ENCODE data around the gene KCNMB2.

DNA sequence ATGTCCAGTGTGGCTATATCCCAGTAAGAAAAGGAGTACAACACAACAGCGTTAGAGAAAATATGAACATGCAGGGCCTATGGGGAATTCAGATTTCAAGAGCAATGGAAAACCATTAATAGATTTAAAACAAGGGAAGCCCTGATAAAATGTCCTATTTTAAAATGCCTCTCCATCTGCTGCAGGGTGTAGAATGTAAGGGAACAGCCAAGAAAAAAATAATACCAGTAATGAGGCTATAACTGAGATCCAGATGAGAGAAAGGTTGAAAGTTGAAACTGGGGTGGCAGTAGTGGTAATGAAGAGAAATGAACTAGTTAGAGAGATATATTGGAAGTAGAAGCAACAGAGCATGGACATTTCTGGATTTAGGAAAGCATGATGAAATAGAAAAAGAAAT is 226.1 kb downstream of the KCNMB2 start:
- TF ChIP-seq, protein P1, sequence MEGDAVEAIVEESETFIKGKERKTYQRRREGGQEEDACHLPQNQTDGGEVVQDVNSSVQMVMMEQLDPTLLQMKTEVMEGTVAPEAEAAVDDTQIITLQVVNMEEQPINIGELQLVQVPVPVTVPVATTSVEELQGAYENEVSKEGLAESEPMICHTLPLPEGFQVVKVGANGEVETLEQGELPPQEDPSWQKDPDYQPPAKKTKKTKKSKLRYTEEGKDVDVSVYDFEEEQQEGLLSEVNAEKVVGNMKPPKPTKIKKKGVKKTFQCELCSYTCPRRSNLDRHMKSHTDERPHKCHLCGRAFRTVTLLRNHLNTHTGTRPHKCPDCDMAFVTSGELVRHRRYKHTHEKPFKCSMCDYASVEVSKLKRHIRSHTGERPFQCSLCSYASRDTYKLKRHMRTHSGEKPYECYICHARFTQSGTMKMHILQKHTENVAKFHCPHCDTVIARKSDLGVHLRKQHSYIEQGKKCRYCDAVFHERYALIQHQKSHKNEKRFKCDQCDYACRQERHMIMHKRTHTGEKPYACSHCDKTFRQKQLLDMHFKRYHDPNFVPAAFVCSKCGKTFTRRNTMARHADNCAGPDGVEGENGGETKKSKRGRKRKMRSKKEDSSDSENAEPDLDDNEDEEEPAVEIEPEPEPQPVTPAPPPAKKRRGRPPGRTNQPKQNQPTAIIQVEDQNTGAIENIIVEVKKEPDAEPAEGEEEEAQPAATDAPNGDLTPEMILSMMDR (optimal IDR thresholded peaks at IDR 0.05 in 1 of 3, IDR thresholded peaks at IDR 0.05 in 1 of 3, conservative IDR thresholded peaks at IDR 0.05 in 1 of 3; ENCODE audit: extremely low read depth in 1 of 3, insufficient read depth in 2 of 3, low read length in 3 of 3), result no peak
- TF ChIP-seq EZH2 (IDR thresholded peaks at IDR 0.05; ENCODE audit: low read length), result no peak

Data from keratinocyte (primary cell).